Inferior parietal cortex (tissue), 1 donor: ENCODE measurements around the gene ANKRD49.
"Not testable (repeated sequence)": the region's sequence is repeated elsewhere in the genome, so short reads cannot be mapped to it uniquely, and the experiment has no call there.

Experiments
- DNase-seq: peaks from one replicate; pipeline ENCODE4 v3.0.0-alpha.2; 2016; ENCODE audit errors: extremely low spot score

The ANKRD49 gene

GRCh38 chr11:94493281-94494125 is at the start of gene ANKRD49, which contains the start of gene MRE11:
TSS of gene ANKRD49 (plus strand) at chr11:94493984. CDS start at chr11:94496694, 2,710 bp downstream.
TSS of gene MRE11 (minus strand) at chr11:94493844. CDS start at chr11:94492801, 1,043 bp downstream.
- DNase-seq = peak; percentile 99

- no peak for DNase-seq
Measured at GRCh38 chr11:94445641-94446040, 48.1 kb upstream of the ANKRD49 start.

- no peak for DNase-seq
Measured at GRCh38 chr11:94447149-94447548, 46.6 kb upstream of the ANKRD49 start.

GRCh38 chr11:94449029-94449428 is 44.8 kb upstream of the ANKRD49 start:
- DNase-seq = no peak

GRCh38 chr11:94449437-94449836 is 44.3 kb upstream of the ANKRD49 start:
- DNase-seq = no peak

GRCh38 chr11:94450048-94450447 is 43.7 kb upstream of the ANKRD49 start:
- DNase-seq = no peak

GRCh38 chr11:94452988-94453387 is 40.8 kb upstream of the ANKRD49 start:
- no peak for DNase-seq

- no peak for DNase-seq
Measured at GRCh38 chr11:94454301-94454700, 39.5 kb upstream of the ANKRD49 start.

- DNase-seq = no peak
Measured at GRCh38 chr11:94455861-94456260, 37.9 kb upstream of the ANKRD49 start.

GRCh38 chr11:94457118-94458029 is 36.4 kb upstream of the ANKRD49 start:
- no peak for DNase-seq

- DNase-seq = no peak
Measured at GRCh38 chr11:94459576-94459975, 34.2 kb upstream of the ANKRD49 start.

- no peak for DNase-seq
Measured at GRCh38 chr11:94469416-94469815, 24.4 kb upstream of the ANKRD49 start.

GRCh38 chr11:94472916-94473799 is 20.6 kb upstream of the ANKRD49 start:
- DNase-seq = no peak

GRCh38 chr11:94477624-94478023 is 16.2 kb upstream of the ANKRD49 start:
- no peak for DNase-seq

GRCh38 chr11:94481342-94481741 is 12.4 kb upstream of the ANKRD49 start:
- DNase-seq = no peak

GRCh38 chr11:94486068-94486467 is 7.7 kb upstream of the ANKRD49 start:
- DNase-seq = no peak

GRCh38 chr11:94494126-94494680 is 419 bp downstream of the ANKRD49 start:
- DNase-seq = no peak

- no peak for DNase-seq
Measured at GRCh38 chr11:94500181-94500580, 6.4 kb downstream of the ANKRD49 start.

GRCh38 chr11:94501522-94501921 is 7.7 kb downstream of the ANKRD49 start:
- DNase-seq = no peak

- peak; percentile 79 for DNase-seq
Measured at GRCh38 chr11:94504689-94505293, 11.0 kb downstream of the ANKRD49 start.

- not testable (repeated sequence) for DNase-seq
Measured at GRCh38 chr11:94506513-94506912, 12.7 kb downstream of the ANKRD49 start.
